ENCODE results near the gene FSIP1.

DNA sequence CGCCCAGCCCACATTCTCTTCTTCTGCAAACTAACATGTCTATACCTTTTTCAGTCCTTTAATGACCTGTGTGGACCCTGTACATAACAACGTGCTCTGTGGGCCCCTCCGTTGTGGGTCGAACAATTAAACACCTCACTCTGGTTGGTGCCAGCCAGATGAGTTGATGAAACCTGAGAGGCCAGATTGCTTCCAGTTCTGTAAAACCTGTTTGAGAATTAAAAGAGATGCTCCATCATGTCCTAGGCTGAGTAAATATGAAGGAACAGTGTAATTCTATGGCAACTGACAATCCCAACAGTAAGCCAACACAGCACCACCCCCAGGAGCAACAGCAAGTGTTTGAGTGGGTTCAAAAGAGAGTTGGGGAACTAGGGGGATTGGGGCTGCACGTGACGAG lies 207.5 kb downstream of the FSIP1 start:
- no peak for TF ChIP-seq POLR2A (IDR thresholded peaks at IDR 0.05)
- TF ChIP-seq, protein P1, sequence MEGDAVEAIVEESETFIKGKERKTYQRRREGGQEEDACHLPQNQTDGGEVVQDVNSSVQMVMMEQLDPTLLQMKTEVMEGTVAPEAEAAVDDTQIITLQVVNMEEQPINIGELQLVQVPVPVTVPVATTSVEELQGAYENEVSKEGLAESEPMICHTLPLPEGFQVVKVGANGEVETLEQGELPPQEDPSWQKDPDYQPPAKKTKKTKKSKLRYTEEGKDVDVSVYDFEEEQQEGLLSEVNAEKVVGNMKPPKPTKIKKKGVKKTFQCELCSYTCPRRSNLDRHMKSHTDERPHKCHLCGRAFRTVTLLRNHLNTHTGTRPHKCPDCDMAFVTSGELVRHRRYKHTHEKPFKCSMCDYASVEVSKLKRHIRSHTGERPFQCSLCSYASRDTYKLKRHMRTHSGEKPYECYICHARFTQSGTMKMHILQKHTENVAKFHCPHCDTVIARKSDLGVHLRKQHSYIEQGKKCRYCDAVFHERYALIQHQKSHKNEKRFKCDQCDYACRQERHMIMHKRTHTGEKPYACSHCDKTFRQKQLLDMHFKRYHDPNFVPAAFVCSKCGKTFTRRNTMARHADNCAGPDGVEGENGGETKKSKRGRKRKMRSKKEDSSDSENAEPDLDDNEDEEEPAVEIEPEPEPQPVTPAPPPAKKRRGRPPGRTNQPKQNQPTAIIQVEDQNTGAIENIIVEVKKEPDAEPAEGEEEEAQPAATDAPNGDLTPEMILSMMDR (IDR thresholded peaks at IDR 0.05): no peak
